ENCODE results near the gene PLCXD3.
A peak's percentile ranks its signal among the peaks of the same experiment; 100 is the strongest.

The PLCXD3 gene

GRCh38 chr5:41281215-41281810, 229.1 kb downstream of the PLCXD3 start:
- DNase-seq (ENCODE audit: low spot score) = no peak

- no peak for DNase-seq (ENCODE audit: low spot score)
Measured at GRCh38 chr5:41279040-41279439, 231.4 kb downstream of the PLCXD3 start.

GRCh38 chr5:41277476-41278245, 232.7 kb downstream of the PLCXD3 start:
- DNase-seq (ENCODE audit: low spot score) = no peak

GRCh38 chr5:41275813-41276512, 234.4 kb downstream of the PLCXD3 start:
- DNase-seq (ENCODE audit: low spot score) = no peak

DNA sequence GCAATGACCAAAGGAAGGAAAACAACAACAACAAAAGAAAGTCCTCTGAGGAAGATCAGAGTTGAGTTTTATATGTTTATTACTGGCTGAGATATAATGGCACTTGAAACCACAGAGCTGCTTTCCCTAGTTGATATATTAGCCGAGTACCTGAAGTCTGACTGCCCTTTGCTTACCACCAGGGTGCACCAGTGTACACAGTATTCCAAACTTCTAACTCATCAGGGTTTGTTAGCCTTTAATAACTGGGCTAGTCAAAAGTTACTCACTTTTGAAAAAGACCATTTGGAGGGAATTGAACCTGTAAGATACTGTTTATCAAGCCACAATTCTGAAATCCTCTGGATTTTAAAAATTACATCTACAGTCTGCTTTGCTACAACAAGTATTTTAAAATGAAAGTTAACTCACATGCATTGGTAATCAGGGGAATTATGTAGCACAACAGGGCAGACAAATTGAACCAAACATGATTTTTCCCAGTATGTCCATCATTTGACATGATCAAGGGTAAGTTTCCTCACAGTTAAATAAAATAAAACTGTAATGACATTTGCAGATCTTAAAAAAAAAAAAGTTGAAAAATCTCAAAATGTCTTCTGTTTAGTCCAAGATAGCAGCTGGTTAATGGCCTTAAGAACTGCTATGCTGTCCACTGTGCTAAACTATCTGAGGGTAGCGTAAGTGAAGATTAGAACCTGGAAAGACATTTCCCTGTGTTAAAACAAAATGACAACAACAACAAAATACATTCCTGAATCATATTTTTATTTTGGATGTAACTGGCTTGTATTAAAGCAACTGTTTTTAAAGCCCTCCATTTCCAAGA, 239.8 kb downstream of the PLCXD3 start:
- peak; percentile 6 for DNase-seq (ENCODE audit: low spot score)

GRCh38 chr5:41268894-41269293, 241.5 kb downstream of the PLCXD3 start:
- DNase-seq (ENCODE audit: low spot score) = no peak

- no peak for DNase-seq (ENCODE audit: low spot score)
Measured at GRCh38 chr5:41266377-41266776, 244.0 kb downstream of the PLCXD3 start.

- no peak for DNase-seq (ENCODE audit: low spot score)
Measured at GRCh38 chr5:41264019-41264418, 246.4 kb downstream of the PLCXD3 start.

GRCh38 chr5:41263335-41263734, 247.1 kb downstream of the PLCXD3 start:
- DNase-seq (ENCODE audit: low spot score) = no peak
